Ovary (tissue), 3 donors: ENCODE results near the gene C4BPB.

Source experiments
- EP300 ChIP-seq: sonication (generic); formaldehyde crosslinking; IDR thresholded peaks from one replicate; pipeline ENCODE4 v1.6.1; 2017; ENCODE audit warnings: antibody characterized with exemption
- POLR2A ChIP-seq: fragments of 450-650 bp; IDR thresholded peaks from one replicate; pipeline ENCODE4 v1.6.1; 2017; ENCODE audit warnings: antibody characterized with exemption, mild to moderate bottlenecking, moderate library complexity
- TF ChIP-seq, protein P1 (sequence below), 3 donors: fragments of 450-650 bp in 2 of 3; fragments of 200-600 bp in 1 of 3; IDR thresholded peaks; one replicate each; pipeline versions ENCODE4 v1.5.1 to v1.8.0; 2016 to 2022; ENCODE audit warnings: antibody characterized with exemption in 3 of 3, mild to moderate bottlenecking in 1 of 3
- donor health status: DM: no; HTN: no; CAD: no.

GRCh38 chr1:207060596-207060995 lies 28.1 kb upstream of the C4BPB start:
- TF ChIP-seq, protein P1, sequence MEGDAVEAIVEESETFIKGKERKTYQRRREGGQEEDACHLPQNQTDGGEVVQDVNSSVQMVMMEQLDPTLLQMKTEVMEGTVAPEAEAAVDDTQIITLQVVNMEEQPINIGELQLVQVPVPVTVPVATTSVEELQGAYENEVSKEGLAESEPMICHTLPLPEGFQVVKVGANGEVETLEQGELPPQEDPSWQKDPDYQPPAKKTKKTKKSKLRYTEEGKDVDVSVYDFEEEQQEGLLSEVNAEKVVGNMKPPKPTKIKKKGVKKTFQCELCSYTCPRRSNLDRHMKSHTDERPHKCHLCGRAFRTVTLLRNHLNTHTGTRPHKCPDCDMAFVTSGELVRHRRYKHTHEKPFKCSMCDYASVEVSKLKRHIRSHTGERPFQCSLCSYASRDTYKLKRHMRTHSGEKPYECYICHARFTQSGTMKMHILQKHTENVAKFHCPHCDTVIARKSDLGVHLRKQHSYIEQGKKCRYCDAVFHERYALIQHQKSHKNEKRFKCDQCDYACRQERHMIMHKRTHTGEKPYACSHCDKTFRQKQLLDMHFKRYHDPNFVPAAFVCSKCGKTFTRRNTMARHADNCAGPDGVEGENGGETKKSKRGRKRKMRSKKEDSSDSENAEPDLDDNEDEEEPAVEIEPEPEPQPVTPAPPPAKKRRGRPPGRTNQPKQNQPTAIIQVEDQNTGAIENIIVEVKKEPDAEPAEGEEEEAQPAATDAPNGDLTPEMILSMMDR (IDR thresholded peaks at IDR 0.05): no peak
- TF ChIP-seq POLR2A (no peak), EP300 (no peak)
